ENCODE results near the gene NSUN2. TPM values are rescaled to one million over a fixed set of nuclear protein-coding genes. Genes with fewer than 3 reads are reported as not detected.
A peak's percentile ranks its signal among the peaks of the same experiment; 100 is the strongest.

The NSUN2 gene
- total RNA-seq, 2 donors from 2014 or later: 49.1 to 60.1 TPM

DNA sequence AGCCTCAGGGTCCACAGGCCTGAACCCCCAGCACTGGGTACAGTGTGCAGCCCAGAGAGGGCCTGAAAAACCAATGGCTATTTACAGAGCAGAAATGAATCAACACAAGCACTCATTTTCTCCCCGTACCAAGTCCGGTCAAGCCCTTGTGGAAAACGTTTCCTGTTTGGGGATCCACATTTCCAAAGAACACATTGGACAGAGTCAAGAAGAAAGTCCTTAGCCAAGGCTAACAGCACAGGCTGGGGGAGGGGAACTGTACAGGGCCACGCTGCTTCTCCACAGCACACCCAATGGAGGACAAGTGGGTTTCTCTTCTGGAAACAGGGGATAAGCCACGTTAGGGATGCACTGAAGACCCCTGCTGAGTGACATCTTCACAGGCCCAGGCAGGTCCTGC, 62.3 kb downstream of the NSUN2 start:
- Mint-ChIP-seq H3K36me3 (ENCODE audit: low read depth) (peaks cover 3% of the 10 kb centered on the region), H3K4me3 (no peak overlapping the region), H3K4me1 (peaks cover 2% of the 10 kb centered on the region), H3K27ac (no peak overlapping the region), H3K27me3 (peaks cover 39% of the 10 kb centered on the region)
- H3K9me3 ChIP-seq (ENCODE audit: control insufficient read depth, low read length, poor library complexity, severe bottlenecking): no peaks in the 10 kb centered on the region
- DNase-seq (no peak), ATAC-seq (no peak)

DNA sequence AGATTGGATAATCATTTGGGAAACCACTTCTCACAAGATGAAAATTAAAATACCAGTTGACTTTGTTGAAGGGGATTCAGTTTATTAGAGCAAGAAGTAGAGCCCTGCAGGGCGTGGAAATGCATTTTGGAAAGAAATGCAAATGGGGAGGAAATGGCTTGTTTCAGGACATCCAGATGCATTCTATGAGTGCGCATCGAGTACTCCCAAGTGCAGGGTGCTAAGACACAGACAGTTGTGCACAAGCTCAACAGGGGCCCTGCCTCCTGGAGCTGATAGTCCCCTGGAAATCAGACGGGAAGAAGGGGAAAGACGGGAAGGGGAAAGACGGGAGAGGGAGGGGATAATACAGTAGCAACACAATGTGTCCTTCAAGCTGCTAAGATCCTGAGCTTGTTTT, 64.0 kb downstream of the NSUN2 start:
- H3K27me3 Mint-ChIP-seq: peaks cover 37% of the 10 kb centered on the region
- no peaks in the 10 kb centered on the region for H3K9me3 ChIP-seq (ENCODE audit: control insufficient read depth, low read length, poor library complexity, severe bottlenecking)
- DNase-seq (no peak), ATAC-seq (no peak)
- peak overlapping the region; percentile 19 for H3K27ac Mint-ChIP-seq
- H3K4me3 Mint-ChIP-seq: peak overlapping the region; percentile 21
- H3K4me1 Mint-ChIP-seq: peaks cover 1% of the 10 kb centered on the region
- peaks cover 3% of the 10 kb centered on the region for H3K36me3 Mint-ChIP-seq (ENCODE audit: low read depth)

DNA sequence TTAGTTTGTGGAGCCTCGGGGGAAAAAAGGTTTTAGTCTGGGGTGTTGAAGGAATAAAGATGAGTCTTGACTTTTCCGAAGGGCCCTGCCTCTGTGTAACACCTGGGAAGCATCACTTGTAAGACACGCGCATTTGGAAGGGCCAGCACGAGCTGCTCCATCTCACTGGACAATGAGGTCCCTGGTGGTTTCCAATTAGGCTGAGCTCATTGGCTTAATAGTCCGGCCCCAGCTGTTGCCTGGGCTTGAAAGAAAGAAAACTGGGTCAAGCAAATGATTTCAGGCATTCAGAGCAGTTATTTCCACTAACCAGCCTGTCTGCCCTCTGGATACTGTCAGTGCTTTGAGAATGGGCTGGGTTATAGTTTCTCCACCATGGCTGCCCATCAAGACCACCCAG, 64.5 kb downstream of the NSUN2 start:
- Mint-ChIP-seq H3K36me3 (ENCODE audit: low read depth) (peaks cover 3% of the 10 kb centered on the region), H3K4me1 (no peaks in the 10 kb centered on the region), H3K27me3 (peaks cover 36% of the 10 kb centered on the region), H3K27ac (peak overlapping the region; percentile 19), H3K4me3 (peak overlapping the region; percentile 21)
- DNase-seq: no peak
- H3K9me3 ChIP-seq (ENCODE audit: control insufficient read depth, low read length, poor library complexity, severe bottlenecking): no peaks in the 10 kb centered on the region
- no peak for ATAC-seq

DNA sequence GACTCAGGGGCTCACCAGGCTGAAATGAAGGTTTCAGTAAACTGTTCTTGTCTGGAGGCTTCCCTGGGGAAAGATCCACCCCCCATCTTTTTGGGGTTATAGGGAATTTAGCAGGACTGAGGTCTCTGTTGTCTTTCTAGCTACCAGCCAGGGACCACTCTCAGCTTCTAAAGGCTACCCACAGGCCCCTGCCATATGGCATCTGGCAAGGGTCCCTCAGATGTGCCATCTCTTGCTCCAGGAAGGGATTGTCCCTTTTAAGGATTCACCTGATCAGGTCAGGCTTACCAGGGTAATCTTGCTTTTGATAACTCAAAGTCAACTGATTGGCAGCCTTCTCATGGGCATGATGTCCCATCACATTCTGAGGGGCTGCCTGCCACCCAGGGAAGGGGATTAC, 65.0 kb downstream of the NSUN2 start:
- no peak for DNase-seq
- no peak for ATAC-seq
- Mint-ChIP-seq H3K27ac (no peak overlapping the region), H3K4me1 (no peaks in the 10 kb centered on the region), H3K27me3 (peaks cover 35% of the 10 kb centered on the region), H3K4me3 (no peak overlapping the region), H3K36me3 (ENCODE audit: low read depth) (peaks cover 3% of the 10 kb centered on the region)
- no peaks in the 10 kb centered on the region for H3K9me3 ChIP-seq (ENCODE audit: control insufficient read depth, low read length, poor library complexity, severe bottlenecking)

DNA sequence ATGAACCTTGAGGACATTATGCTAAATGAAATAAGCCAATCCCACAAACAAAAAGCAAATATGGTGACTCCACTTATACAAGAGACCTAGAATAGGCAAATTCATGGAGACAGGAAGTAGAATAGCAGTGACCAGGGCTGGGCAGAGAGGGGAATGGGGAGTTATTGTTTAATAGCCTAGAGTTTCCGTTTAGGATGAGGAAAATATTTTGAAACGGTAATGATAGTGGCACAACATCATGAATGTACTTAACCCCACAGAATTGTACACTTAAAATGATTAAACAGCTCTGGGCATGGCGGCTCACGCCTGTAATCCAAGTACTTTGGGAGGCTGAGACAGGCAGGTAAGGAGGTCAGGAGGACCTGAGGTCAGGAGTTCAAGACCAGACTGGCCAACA, 65.8 kb downstream of the NSUN2 start:
- no peaks in the 10 kb centered on the region for H3K4me1 Mint-ChIP-seq
- H3K4me3 Mint-ChIP-seq: no peak overlapping the region
- DNase-seq (no peak), ATAC-seq (no peak)
- H3K36me3 Mint-ChIP-seq (ENCODE audit: low read depth): peaks cover 3% of the 10 kb centered on the region
- H3K27ac Mint-ChIP-seq: no peak overlapping the region
- no peaks in the 10 kb centered on the region for H3K9me3 ChIP-seq (ENCODE audit: control insufficient read depth, low read length, poor library complexity, severe bottlenecking)
- H3K27me3 Mint-ChIP-seq: peaks cover 35% of the 10 kb centered on the region

DNA sequence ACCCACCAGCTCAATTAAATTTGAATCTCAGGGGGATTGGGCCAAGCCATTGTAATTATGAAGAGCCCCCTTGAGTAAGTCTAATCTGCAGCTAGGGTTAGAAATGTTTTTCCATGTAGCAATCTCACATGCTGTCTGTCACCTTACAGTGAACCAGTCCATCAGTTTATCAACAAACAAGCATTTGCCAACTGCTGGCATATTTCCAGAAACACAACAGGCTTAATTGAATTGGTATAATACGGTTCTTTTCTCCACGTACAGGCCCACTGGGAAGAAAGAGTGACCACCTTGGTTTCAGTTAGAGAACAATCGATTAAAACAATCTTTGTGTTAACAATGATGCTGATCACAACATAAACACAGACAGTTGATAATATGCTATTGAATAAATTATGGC, 67.4 kb downstream of the NSUN2 start:
- no peak overlapping the region for H3K4me3 Mint-ChIP-seq

DNA sequence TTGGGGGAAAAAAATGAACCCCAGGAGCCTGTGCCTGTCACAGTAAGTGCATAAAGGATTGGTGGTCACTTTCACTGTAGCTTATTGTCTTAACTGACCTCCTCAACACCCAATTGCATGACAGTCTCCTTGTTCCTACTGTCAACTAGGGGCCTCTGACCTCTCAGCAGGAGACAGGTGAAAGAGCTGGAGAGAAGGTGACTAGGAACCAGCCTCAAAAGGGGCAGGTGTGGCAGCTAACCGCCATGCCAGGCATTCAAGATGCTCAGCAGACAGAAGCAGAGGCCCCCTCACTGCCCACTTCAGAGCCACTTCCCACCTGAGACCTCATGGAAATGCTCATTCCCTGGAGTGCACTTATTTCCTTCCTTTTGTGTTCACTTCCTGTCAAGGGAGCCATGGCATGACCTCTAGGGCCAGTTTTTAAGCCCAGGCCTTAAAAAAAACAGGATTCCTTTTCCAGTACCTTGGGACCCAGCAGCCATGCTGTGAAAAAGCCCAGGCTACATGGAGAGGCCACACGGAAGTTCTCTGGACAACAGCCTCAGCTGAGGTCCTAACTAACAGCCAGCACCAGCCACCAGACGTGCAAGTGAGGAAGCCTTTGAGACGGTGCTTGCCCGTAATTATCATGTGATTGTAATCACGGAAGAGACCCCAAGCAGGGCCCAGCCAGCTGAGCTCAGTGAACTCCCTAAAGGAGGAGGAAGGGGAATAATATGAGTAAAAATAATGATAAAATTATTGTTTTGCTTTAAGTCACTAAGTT, 74.9 kb downstream of the NSUN2 start:
- no peaks in the 10 kb centered on the region for H3K9me3 ChIP-seq (ENCODE audit: control insufficient read depth, low read length, poor library complexity, severe bottlenecking)
- peaks cover 41% of the 10 kb centered on the region for H3K27me3 Mint-ChIP-seq
- no peak for ATAC-seq

More for the DNA sequence above, 67.4 kb downstream of the NSUN2 start:
- DNase-seq (no peak), ATAC-seq (no peak)
- Mint-ChIP-seq H3K36me3 (ENCODE audit: low read depth) (peaks cover 3% of the 10 kb centered on the region), H3K27me3 (peaks cover 35% of the 10 kb centered on the region), H3K27ac (no peak overlapping the region), H3K4me1 (no peaks in the 10 kb centered on the region)
- H3K9me3 ChIP-seq (ENCODE audit: control insufficient read depth, low read length, poor library complexity, severe bottlenecking): no peaks in the 10 kb centered on the region

DNA sequence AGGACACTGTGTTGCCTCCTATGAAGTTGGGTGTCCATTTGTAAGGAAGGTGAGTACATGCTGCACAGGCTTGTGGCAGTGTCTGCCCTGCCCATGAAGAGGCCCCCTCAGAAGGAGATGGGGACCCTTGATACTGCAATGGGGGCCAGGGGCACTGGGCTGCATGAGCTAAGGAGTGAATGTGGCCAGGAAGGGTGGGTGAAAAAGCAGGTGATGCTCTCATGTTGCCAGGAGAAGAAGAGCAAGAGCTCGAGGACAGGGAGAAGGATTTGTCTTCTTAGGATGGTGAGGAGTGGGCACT, 76.1 kb downstream of the NSUN2 start:
- no peak for DNase-seq
- H3K9me3 ChIP-seq (ENCODE audit: control insufficient read depth, low read length, poor library complexity, severe bottlenecking): no peaks in the 10 kb centered on the region
- H3K27me3 Mint-ChIP-seq: peaks cover 47% of the 10 kb centered on the region
- H3K4me1 Mint-ChIP-seq: no peaks in the 10 kb centered on the region
- no peak for ATAC-seq
- H3K36me3 Mint-ChIP-seq (ENCODE audit: low read depth): no peaks in the 10 kb centered on the region
- no peak overlapping the region for H3K27ac Mint-ChIP-seq
- H3K4me3 Mint-ChIP-seq: no peak overlapping the region

More for the DNA sequence above, 74.9 kb downstream of the NSUN2 start:
- H3K36me3 Mint-ChIP-seq (ENCODE audit: low read depth): no peaks in the 10 kb centered on the region
- no peak for DNase-seq
- H3K4me3 Mint-ChIP-seq: no peak overlapping the region
- H3K27ac Mint-ChIP-seq: no peak overlapping the region
- H3K4me1 Mint-ChIP-seq: no peaks in the 10 kb centered on the region

DNA sequence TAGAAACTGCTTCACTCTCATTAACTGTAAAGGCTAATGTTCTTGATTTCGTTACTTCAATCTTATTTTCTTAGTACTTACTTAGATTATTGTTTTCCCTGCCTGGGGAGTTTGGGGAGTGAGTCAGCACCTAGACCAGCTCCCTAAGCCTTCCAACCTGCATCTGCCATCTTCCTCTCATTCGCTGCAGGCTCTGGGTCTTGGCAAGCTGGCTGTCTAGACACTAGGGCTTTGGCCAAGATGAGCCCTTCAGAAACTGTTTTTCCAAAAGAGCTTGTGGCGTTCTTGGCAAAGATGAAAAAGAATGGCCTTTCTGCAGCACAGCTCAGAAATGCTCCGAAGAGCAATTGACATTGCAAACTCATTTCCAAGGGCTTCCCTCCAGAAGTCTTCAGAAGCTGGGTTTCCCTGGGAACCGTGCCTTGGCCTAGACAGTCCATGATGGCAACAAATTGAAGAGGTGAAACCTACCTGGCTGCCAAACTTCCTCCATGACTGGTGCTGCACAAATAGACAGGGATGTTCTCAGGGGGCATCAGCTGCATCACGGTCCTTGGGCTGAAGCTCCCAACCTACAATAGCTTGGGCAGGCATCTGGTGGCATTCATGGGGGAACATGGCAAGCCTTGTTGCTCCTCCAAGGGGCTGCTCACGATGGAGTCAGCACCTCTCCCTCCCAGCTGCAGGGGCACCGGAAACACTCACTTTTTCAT, 76.6 kb downstream of the NSUN2 start:
- DNase-seq (no peak), ATAC-seq (no peak)
- Mint-ChIP-seq H3K27me3 (peaks cover 47% of the 10 kb centered on the region), H3K27ac (no peak overlapping the region), H3K4me3 (no peak overlapping the region), H3K36me3 (ENCODE audit: low read depth) (no peaks in the 10 kb centered on the region), H3K4me1 (no peaks in the 10 kb centered on the region)
- no peaks in the 10 kb centered on the region for H3K9me3 ChIP-seq (ENCODE audit: control insufficient read depth, low read length, poor library complexity, severe bottlenecking)

DNA sequence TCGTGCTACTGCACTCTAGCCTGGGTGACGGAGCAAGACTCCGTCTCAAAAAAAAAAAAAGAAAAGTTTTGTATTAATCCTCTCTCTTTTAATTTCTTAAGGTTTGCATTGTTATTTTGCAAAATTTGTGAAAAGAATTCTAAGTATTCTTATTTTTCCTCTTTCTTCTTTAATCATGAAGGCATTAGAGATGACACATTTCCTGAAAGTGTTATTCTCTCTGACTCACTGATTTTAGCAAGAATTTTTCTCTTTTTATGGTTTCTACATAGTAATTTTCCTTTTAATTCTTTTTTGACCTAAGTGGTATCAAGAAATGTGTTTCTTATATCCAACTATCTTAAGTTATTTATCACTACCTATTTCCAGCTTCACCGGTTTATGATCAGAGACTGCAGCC, 78.0 kb downstream of the NSUN2 start:
- H3K4me1 Mint-ChIP-seq: no peaks in the 10 kb centered on the region
- no peak overlapping the region for H3K27ac Mint-ChIP-seq
- no peak overlapping the region for H3K4me3 Mint-ChIP-seq
- no peaks in the 10 kb centered on the region for H3K36me3 Mint-ChIP-seq (ENCODE audit: low read depth)
- DNase-seq (no peak), ATAC-seq (no peak)
- H3K27me3 Mint-ChIP-seq: peaks cover 61% of the 10 kb centered on the region
- H3K9me3 ChIP-seq (ENCODE audit: control insufficient read depth, low read length, poor library complexity, severe bottlenecking): no peaks in the 10 kb centered on the region

DNA sequence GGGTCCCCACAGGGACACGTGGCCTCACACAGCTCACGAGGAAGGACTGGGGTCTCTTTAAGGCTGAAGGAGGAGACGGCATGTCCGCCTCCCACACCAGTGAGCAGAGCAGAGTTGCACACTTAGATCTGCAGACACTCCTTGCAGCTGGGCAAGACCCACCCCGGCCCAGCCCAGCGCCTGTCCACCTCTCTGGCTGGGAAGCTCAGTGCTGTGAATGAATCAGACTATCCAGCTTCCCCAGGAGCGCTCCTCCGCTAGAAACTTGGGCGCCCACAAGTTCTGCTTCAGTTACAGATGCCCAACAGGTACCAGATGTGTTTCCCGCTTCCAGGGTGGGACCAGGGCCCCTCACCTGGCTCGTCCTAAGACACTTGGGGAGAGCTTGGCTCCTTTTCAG, 78.9 kb downstream of the NSUN2 start:
- no peak overlapping the region for H3K27ac Mint-ChIP-seq
- H3K36me3 Mint-ChIP-seq (ENCODE audit: low read depth): no peaks in the 10 kb centered on the region
- no peak for DNase-seq
- no peaks in the 10 kb centered on the region for H3K9me3 ChIP-seq (ENCODE audit: control insufficient read depth, low read length, poor library complexity, severe bottlenecking)
- no peak overlapping the region for H3K4me3 Mint-ChIP-seq
- peaks cover 3% of the 10 kb centered on the region for H3K4me1 Mint-ChIP-seq
- no peak for ATAC-seq
- peaks cover 61% of the 10 kb centered on the region for H3K27me3 Mint-ChIP-seq

DNA sequence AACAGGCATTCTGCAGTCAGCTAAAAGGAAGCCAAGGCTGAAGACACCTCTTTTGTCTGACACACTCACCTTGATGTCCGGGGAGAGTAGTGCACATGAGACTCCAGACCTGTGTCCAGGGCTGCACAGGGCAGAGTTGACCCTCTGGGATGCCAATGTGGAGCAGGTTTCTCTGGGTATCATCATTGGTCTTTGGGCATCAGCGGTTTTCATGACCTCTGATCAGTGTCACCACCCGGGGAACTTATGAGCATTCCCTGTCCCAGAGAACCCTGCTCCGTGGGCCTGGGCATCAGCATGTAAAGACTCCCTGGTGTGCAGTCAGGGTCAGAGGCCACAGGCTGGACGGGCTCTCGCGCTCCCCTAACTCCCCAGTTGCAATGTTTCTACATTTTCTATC, 80.2 kb downstream of the NSUN2 start:
- peaks cover 54% of the 10 kb centered on the region for H3K27me3 Mint-ChIP-seq
- no peak overlapping the region for H3K4me3 Mint-ChIP-seq
- H3K27ac Mint-ChIP-seq: no peak overlapping the region
- DNase-seq: no peak
- H3K4me1 Mint-ChIP-seq: peaks cover 3% of the 10 kb centered on the region
- H3K36me3 Mint-ChIP-seq (ENCODE audit: low read depth): no peaks in the 10 kb centered on the region
- no peak for ATAC-seq
- H3K9me3 ChIP-seq (ENCODE audit: control insufficient read depth, low read length, poor library complexity, severe bottlenecking): no peaks in the 10 kb centered on the region

DNA sequence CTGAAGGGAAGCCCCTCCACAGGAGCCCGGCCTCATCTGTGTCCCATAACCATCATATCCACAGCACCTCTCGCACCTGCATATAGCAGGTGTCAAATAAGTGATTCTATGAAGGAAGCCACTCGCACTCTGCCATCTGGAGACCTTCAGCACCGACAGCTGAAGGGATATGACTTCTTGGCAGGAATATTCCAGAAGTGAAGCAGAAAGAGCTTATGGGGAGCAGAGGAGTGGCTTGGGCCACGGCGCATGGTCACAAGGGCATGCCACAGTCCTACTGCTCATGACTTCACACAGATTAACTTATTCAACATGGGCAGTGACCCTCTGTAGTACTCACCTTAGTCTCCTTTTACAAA, 80.9 kb downstream of the NSUN2 start:
- H3K9me3 ChIP-seq (ENCODE audit: control insufficient read depth, low read length, poor library complexity, severe bottlenecking): no peaks in the 10 kb centered on the region
- H3K36me3 Mint-ChIP-seq (ENCODE audit: low read depth): no peaks in the 10 kb centered on the region
- DNase-seq (no peak), ATAC-seq (no peak)
- H3K4me3 Mint-ChIP-seq: no peak overlapping the region
- peaks cover 59% of the 10 kb centered on the region for H3K27me3 Mint-ChIP-seq
- no peak overlapping the region for H3K27ac Mint-ChIP-seq
- H3K4me1 Mint-ChIP-seq: peaks cover 3% of the 10 kb centered on the region
